ENCODE data around the gene UBE2N.

UBE2N gene

DNA sequence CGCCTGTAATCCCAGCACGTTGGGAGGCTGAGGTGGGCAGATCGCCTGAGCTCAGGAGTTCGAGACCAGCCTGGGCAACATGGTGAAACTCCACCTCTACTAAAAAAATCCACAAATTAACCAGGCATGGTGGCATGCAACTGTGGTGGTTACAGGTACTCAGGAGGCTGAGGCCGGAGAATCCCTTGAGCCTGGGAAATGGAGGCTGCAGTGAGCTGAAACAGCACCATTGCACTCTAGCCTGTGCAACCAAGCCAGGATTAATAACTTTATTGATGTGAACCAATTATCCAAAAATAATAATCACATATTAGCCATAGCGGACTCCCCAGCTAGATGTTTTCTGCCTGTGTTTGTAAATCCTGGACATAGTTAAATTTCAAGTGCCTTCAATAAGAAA lies 65.8 kb downstream of the UBE2N start:
- Mint-ChIP-seq H3K27ac (no peak overlapping the region), H3K36me3 (no peaks in the 10 kb centered on the region), H3K9me3 (no peaks in the 10 kb centered on the region), H3K4me3 (no peak overlapping the region), H3K4me1 (peaks cover 17% of the 10 kb centered on the region), H3K27me3 (peaks cover 1% of the 10 kb centered on the region)
- ATAC-seq (ENCODE audit: low read depth) (no peak), DNase-seq (ENCODE audit: low spot score in 2 of 2) (no peak)

DNA sequence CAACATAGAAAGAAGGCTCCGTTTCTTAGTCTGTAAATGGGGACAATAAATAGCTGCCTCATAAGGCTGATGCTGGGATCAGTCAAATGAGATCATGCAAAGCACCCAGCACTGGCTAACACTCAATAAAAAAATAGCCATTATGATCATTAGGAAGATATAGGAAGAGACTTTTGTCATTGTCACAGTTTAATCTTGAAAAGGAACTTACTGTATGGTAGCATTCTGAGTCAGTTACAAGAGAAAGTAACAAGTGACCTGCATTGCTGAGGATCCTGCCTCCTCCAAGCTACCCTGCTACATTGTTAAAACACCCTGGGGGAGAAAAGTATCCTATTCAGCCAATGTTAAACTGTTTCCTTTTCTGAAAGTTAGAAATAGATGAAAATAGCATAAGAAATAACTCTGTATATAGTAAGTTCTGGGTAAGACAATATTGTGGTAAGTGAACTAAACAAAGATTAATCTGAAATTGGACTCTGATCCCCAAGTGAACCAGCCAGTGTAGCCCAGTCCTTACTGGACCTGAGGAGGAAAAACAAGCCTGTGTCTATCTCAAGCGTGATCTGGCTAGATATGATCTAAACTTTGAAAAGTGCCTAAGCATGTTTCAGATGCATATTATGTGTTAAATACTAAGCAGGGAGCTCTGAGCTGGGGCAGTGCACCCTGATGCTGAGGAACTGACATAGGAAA lies 67.6 kb downstream of the UBE2N start:
- Mint-ChIP-seq H3K4me3 (no peak overlapping the region), H3K9me3 (no peaks in the 10 kb centered on the region), H3K36me3 (no peaks in the 10 kb centered on the region), H3K27me3 (peaks cover 1% of the 10 kb centered on the region), H3K27ac (no peak overlapping the region), H3K4me1 (peaks cover 5% of the 10 kb centered on the region)
- ATAC-seq (ENCODE audit: low read depth) (no peak), DNase-seq (ENCODE audit: low spot score in 2 of 2) (no peak)

DNA sequence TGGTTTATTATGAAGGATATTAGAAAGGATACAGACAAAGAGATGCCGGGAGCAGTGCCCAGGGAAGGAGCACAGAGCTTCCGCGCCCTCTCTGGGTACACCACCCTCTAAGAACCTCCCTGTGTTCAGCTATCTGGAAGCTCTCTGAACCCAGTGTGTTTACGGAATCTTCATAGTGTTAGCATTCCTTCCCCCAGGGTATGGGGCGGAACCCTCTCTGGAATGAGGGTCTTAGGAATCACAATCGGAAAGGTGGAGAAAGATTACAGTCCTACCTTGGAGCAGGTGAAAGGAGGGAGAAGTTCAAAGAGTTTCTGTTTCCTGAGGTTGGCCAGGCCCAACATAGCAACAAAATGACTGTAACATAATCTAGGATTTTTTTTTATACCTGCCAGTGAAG lies 70.8 kb downstream of the UBE2N start:
- Mint-ChIP-seq H3K4me3 (no peak overlapping the region), H3K27ac (no peak overlapping the region), H3K4me1 (no peaks in the 10 kb centered on the region), H3K36me3 (no peaks in the 10 kb centered on the region), H3K27me3 (peaks cover 1% of the 10 kb centered on the region), H3K9me3 (no peaks in the 10 kb centered on the region)
- DNase-seq (ENCODE audit: low spot score in 2 of 2): no peak
- no peak for ATAC-seq (ENCODE audit: low read depth)

DNA sequence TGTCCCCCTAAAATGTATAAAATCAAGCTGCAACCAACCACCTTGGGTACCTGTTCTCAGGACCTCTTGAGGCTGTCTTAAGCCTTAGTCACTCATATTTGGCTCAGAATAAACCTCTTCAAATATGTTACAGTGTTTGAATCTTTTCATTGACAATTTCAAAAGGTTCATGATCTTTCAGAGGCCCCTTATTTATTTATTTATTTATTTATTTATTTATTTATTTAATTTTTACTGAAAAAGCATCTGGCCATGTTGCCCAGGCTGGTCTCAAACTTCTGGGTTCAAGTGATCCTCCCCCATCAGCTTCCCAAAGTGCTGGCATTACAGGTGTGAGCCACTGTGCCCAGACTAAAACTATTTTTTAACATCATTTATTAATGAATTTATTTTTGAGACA lies 72.2 kb downstream of the UBE2N start:
- no peak overlapping the region for H3K4me3 Mint-ChIP-seq
- H3K27ac Mint-ChIP-seq: no peak overlapping the region
- DNase-seq (ENCODE audit: low spot score in 2 of 2): no peak
- H3K9me3 Mint-ChIP-seq: no peaks in the 10 kb centered on the region
- H3K4me1 Mint-ChIP-seq: no peaks in the 10 kb centered on the region
- H3K27me3 Mint-ChIP-seq: peaks cover 1% of the 10 kb centered on the region
- ATAC-seq (ENCODE audit: low read depth): no peak
- H3K36me3 Mint-ChIP-seq: no peaks in the 10 kb centered on the region

DNA sequence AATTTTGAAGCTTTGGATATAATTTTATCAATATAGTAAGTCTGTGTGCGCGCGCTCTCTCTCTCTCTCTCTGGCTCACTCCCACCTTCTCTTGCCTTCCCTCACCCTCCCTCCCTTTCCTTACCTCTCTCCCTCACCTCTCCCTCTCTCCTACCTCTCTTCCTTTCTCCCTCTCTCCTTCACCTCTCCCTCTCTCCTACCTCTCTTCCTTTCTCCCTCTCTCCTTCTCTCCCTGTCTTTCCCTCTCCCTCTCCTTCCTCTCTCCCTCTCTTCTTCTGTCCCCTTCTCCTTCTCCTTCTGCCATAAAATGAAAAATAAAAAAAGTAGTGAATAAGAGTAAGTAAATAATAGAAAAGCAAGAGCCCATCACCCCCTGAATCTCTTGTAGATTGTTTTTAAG lies 73.0 kb downstream of the UBE2N start:
- Mint-ChIP-seq H3K4me1 (peaks cover 3% of the 10 kb centered on the region), H3K27me3 (peaks cover 1% of the 10 kb centered on the region), H3K36me3 (no peaks in the 10 kb centered on the region), H3K4me3 (no peak overlapping the region), H3K9me3 (no peaks in the 10 kb centered on the region), H3K27ac (no peak overlapping the region)
- ATAC-seq (ENCODE audit: low read depth) (no peak), DNase-seq (ENCODE audit: low spot score in 2 of 2) (no peak)

DNA sequence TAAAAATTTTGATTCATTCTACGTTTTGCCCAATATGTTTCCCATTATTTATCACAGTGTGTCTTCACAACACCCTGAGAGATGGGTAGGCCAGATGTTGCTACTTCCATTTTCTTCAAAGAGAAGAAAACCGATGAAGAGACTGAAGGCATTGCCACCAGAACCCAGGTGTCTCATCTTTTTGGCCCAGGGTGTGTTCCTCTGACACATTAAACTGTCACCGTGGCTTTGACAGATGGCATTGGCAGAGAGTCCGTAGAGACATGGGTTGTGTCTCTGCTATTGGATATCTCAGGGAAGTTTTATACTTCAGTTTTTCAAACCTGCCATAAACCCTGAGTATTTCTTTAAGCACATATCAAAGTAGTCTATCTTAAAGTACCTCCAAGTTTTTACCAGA lies 75.3 kb downstream of the UBE2N start:
- peaks cover 6% of the 10 kb centered on the region for H3K4me1 Mint-ChIP-seq
- no peaks in the 10 kb centered on the region for H3K27me3 Mint-ChIP-seq
- H3K27ac Mint-ChIP-seq: no peak overlapping the region
- no peaks in the 10 kb centered on the region for H3K36me3 Mint-ChIP-seq
- ATAC-seq (ENCODE audit: low read depth): no peak
- H3K9me3 Mint-ChIP-seq: no peaks in the 10 kb centered on the region
- DNase-seq (ENCODE audit: low spot score in 2 of 2): no peak
- no peak overlapping the region for H3K4me3 Mint-ChIP-seq

DNA sequence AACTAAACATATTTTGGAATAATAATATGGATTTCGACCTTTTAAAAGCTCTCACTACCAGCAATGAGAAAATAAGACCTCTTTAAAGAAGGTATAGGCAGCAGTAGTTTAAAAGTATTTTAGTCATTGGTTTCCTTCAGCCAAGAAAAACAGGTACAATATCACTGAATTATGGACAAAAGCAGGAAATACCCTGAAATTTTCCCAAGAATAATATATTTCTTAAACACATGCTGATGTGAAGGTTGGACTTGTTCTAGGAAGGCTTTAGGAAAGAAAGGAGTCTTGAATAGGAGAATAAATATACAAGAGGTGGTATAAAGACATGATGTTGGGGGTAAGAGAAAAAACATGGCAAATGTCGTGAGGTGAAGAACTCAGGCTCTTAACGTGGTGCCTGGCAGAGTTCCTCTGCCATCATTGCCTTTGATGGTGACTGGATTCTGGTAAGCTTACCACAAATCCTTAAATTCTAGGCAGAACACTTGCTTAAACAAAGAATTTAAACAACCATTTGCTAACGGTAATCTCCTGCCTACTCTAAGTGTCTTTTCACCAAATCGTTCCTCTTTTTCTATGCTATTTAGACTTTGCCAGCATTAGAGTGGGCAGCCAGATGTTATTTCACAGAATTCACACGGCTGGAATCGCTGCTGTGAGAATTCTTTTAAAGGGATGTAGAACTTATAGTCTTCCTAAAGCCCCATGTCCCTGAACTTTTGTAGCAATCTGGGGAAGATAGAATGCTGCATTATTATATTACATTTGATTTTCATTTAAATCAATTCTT lies 75.9 kb downstream of the UBE2N start:
- Mint-ChIP-seq H3K4me3 (no peak overlapping the region), H3K9me3 (no peaks in the 10 kb centered on the region), H3K27me3 (no peaks in the 10 kb centered on the region), H3K36me3 (no peaks in the 10 kb centered on the region), H3K27ac (no peak overlapping the region), H3K4me1 (peaks cover 6% of the 10 kb centered on the region)
- DNase-seq (ENCODE audit: low spot score in 2 of 2): no peak
- no peak for ATAC-seq (ENCODE audit: low read depth)

DNA sequence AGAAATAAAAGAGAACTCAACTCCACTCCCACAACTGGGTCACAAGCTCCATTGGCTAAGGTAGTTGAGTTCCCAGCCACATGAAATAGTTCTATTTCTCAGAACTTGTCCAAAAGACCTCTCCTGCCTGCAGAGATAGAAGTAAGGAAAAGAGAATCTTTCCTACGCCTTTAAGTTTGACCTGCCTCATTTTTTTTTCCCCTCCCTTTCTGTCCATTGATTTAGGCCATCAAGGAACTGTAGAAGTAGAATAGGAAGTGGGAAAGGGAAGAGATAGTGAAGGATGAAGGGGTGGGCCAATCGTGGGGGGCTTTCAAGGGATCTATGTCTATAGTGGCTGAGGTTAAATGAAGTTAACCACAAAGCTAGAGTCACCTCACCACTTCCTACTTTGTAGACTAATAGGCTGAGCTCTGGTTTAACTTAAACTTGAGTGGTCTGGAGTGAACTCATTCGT lies 77.9 kb downstream of the UBE2N start:
- DNase-seq (ENCODE audit: low spot score in 2 of 2): no peak
- Mint-ChIP-seq H3K4me1 (peaks cover 6% of the 10 kb centered on the region), H3K9me3 (no peaks in the 10 kb centered on the region), H3K36me3 (no peaks in the 10 kb centered on the region), H3K4me3 (no peak overlapping the region), H3K27ac (no peak overlapping the region), H3K27me3 (no peaks in the 10 kb centered on the region)
- ATAC-seq (ENCODE audit: low read depth): peak; percentile 68

DNA sequence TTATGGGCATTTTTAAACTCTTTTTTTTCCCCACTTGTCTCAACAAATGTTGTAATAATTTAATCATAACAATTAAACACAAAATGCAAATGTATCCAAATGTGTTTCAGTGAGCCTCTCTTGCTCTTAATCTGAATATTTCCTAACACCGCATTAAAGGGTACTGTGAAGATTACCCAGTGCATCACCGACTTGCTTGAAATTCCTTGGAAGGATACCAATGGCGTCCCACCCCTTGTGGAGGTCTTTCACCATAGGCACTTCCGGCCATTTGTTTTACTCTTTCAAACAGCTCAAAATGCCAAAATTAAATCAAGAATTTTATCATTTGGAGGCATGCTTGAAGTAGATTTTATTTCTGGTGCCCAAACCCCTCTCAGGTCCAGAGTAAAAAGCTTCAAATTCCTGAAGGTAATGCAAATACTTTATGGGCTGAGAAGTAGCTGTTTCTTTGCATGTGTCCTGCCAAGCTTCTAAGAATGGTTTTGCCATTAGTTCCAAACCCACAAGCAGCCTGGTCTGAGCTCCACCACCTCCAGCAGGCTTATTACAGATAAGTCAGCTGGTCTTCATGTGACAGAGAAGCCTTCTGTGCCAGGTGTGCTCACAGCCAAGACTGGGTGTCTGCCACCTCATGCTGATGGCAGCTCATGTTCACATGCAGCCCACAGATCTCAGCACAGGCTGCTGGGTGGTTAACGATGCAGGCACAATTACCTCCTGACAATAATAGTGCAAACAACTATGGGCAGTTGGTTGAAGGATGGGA lies 80.4 kb downstream of the UBE2N start:
- Mint-ChIP-seq H3K4me1 (peaks cover 6% of the 10 kb centered on the region), H3K27me3 (no peaks in the 10 kb centered on the region), H3K36me3 (no peaks in the 10 kb centered on the region), H3K9me3 (no peaks in the 10 kb centered on the region), H3K4me3 (no peak overlapping the region), H3K27ac (no peak overlapping the region)
- ATAC-seq (ENCODE audit: low read depth) (no peak), DNase-seq (ENCODE audit: low spot score in 2 of 2) (no peak)

DNA sequence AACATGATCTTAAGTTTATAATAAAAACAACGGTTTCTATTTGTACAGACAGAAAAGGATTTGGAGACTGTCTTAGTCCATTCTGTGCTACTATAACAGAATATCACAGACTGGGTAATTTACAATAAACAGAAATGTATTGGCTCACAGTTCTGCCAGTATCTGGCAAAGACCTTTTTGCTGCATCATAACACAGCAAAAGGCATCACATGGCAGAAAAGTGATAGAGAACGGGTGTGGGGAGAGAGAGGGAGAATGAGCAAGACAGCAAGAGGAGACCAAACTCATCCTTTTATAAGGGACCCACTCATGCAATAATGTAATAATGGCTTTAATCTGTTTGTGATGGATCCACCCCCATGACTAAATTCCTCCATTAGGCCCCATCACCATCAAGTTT lies 81.1 kb downstream of the UBE2N start:
- H3K4me1 Mint-ChIP-seq: peaks cover 6% of the 10 kb centered on the region
- ATAC-seq (ENCODE audit: low read depth): no peak
- no peaks in the 10 kb centered on the region for H3K36me3 Mint-ChIP-seq
- H3K4me3 Mint-ChIP-seq: no peak overlapping the region
- H3K27me3 Mint-ChIP-seq: no peaks in the 10 kb centered on the region
- H3K27ac Mint-ChIP-seq: no peak overlapping the region
- DNase-seq (ENCODE audit: low spot score in 2 of 2): no peak
- no peaks in the 10 kb centered on the region for H3K9me3 Mint-ChIP-seq

DNA sequence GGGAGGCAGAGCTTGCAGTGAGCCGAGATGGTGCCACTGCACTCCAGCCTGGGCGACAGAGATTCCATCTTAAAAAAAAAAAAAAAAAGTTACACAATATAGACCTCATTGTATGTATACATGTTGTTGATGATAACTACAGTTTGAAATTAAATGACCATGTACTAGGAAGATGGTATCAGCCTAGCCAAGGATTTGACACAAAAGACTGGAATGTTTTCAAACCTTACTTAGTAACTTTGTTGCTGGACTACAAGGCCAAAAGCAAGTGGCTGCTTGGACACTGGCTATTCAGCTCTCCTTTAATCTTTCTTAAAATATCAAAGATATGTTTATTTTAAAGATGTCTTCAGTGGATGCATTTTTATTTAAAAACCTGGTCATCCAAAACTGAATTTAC lies 82.9 kb downstream of the UBE2N start:
- H3K27me3 Mint-ChIP-seq: no peaks in the 10 kb centered on the region
- peaks cover 4% of the 10 kb centered on the region for H3K4me1 Mint-ChIP-seq
- no peaks in the 10 kb centered on the region for H3K36me3 Mint-ChIP-seq
- H3K9me3 Mint-ChIP-seq: no peaks in the 10 kb centered on the region
- H3K27ac Mint-ChIP-seq: no peak overlapping the region
- no peak overlapping the region for H3K4me3 Mint-ChIP-seq
- ATAC-seq (ENCODE audit: low read depth): no peak
- no peak for DNase-seq (ENCODE audit: low spot score in 2 of 2)

DNA sequence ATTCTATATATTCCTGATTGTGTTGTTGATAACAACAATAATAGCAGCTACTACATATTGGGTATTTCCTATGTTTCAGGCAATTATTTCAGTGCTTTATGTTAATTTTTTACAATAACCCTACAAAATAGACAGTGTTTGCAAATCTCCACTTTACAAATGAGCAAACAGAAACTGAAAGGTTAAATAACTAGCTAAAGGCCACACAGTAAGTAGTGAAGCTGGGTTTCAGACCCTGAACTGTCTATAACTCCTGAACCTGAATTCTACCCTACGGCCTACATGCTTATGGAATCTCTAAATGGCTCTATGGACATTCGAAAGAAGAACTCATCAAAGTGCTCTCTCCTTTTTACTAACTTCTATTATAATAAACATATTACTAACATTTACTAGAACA lies 83.7 kb downstream of the UBE2N start:
- DNase-seq (ENCODE audit: low spot score in 2 of 2) (no peak), ATAC-seq (ENCODE audit: low read depth) (no peak)
- H3K27me3 Mint-ChIP-seq: no peaks in the 10 kb centered on the region
- H3K36me3 Mint-ChIP-seq: no peaks in the 10 kb centered on the region
- H3K4me1 Mint-ChIP-seq: peaks cover 3% of the 10 kb centered on the region
- H3K27ac Mint-ChIP-seq: no peak overlapping the region
- no peak overlapping the region for H3K4me3 Mint-ChIP-seq
- H3K9me3 Mint-ChIP-seq: no peaks in the 10 kb centered on the region

DNA sequence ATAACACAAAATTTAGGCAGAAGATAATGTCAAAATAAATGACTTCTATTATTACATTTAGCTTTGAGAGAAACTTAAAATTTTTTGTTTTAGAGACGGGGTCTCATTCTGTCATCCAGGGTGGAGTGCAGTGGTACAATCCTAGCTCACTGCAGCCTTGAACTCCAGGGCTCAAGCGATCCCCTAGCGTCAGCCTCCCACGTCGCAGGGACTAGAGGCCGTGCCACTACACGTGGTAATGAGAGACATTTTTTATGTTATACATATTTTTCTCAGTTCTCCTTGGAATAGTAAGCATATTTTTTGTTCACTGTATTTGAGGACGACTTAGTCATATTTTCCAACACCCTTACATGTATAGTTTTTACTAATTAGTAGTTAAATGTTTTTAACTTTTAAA lies 85.5 kb downstream of the UBE2N start:
- no peak for DNase-seq (ENCODE audit: low spot score in 2 of 2)
- no peak for ATAC-seq (ENCODE audit: low read depth)
- H3K4me3 Mint-ChIP-seq: no peak overlapping the region

More for the DNA sequence above, 85.5 kb downstream of the UBE2N start:
- Mint-ChIP-seq H3K36me3 (no peaks in the 10 kb centered on the region), H3K9me3 (no peaks in the 10 kb centered on the region), H3K27me3 (no peaks in the 10 kb centered on the region), H3K27ac (no peak overlapping the region), H3K4me1 (no peaks in the 10 kb centered on the region)
